ENCODE results near the gene KDM2B.

- TF ChIP-seq CTCF (IDR thresholded peaks at IDR 0.05) (no peak), POLR2AphosphoS5 (IDR thresholded peaks at IDR 0.05) (no peak)
Observed at GRCh38 chr12:121520586-121521086, 60.2 kb downstream of the KDM2B start.

Measured in breast epithelium (tissue), 3 donors.